ENCODE results near the gene NFYB.
"Not testable (repeated sequence)": the region's sequence is repeated elsewhere in the genome, so short reads cannot be mapped to it uniquely, and the experiment has no call there.

Gene NFYB

DNA sequence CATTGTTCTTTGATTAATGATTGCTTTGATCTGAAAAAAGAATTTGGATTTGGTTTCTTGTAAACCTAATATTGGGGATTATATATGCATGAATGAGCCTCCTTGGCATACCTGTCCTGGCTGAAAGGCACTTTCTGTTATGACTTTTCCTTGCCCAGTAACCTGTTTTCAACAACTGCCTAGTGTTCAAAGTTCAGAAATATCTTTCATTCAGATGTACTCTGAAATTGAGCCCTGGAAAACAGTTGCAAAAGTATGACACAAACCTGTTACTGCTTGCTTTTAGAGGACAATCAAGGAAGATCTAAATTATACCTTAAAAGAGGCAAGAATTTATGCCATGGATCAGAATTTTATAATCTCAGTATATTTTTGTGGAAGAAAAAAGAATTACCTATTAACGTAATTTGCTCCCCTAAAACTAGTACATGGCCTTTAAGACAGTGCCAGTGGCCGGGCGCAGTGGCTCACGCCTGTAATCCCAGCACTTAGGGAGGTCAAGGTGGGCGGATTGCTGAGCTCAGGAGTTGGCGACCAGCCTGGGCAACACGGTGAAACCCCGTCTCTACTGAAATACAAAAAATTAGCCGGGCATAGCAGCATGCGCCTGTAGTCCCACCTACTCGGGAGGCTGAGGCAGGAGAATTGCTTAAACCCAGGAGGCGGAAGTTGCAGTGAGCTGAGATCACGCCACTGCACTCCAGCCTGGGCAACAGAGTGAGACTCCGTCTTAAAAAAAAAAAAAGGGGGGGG is 23.0 kb downstream of the NFYB start:
- DNase-seq, result not testable (repeated sequence)

GRCh38 chr12:104109446-104110271 is 28.4 kb downstream of the NFYB start:
- DNase-seq, result no peak

- DNase-seq, result peak in 12 of 14 donors; percentile 15 to 80 (median 60)
Measured at GRCh38 chr12:104108755-104109445, 29.1 kb downstream of the NFYB start.

- DNase-seq, result no peak
Measured at GRCh38 chr12:104106965-104107364, 31.0 kb downstream of the NFYB start.

DNA sequence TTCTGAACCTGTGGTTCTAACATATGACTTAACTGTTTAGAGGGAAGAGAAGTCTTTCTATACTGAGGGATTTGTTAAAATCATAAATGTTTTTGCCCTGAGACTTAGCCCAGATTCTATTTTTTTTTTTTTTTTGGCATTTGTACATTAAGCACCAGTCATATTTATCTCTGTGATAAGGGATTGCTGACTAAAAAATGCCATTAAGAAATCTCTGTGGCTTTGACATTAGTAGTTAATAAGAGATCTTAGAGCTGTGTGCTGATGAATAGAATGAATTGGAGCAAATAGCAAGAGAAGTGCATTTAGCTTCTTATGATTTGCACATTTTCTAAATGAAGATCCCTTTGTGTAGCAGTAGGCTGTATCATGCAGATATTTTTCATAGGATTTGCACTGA is 32.5 kb downstream of the NFYB start:
- no peak for DNase-seq

DNA sequence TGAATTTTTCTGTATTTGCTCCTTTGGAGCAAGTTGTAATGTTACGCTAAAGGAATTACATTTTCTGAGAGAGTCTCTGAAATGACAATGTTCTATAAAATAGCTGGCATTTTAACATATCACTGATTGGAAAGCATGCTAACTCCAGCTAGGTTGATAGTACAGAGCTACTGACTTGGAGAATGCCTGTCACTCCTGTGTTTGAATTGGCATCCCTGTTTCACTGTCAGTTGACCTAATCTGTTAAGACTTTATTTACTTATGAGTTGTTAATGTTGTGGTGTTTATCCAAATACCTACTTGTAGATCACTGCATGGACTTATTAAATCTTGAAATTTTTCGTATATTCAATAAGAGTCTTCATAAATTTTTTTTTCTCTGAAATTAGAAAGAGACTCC is 40.1 kb downstream of the NFYB start:
- no peak for DNase-seq

GRCh38 chr12:104095289-104095688 is 42.7 kb downstream of the NFYB start:
- no peak for DNase-seq

GRCh38 chr12:104094284-104094683 is 43.7 kb downstream of the NFYB start:
- DNase-seq, result no peak

DNA sequence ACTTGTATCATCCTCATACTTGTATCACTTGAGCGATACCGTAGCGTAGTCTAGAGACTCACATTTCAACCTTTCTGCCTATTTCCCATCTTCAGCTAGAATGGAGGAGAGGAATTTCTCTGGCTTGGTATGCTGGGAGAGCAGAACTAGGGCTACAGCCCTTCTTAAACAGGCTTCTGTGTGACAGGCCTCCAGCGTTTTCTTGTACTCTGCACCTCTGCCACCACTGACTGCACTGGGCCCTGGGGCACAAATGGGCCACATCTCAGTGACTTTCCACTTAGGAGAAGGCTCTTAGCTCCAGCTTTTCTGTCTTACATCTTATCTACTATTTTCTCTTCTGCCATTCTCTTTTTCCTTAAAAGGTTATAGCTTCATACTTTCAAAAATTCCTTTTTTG is 46.9 kb downstream of the NFYB start:
- no peak for DNase-seq

- no peak for DNase-seq
Measured at GRCh38 chr12:104090685-104091084, 47.3 kb downstream of the NFYB start.

GRCh38 chr12:104083769-104084475 is 54.1 kb downstream of the NFYB start:
- DNase-seq, result no peak

GRCh38 chr12:104080764-104081163 is 57.2 kb downstream of the NFYB start:
- DNase-seq, result no peak

- no peak for DNase-seq
Measured at GRCh38 chr12:104079024-104079423, 59.0 kb downstream of the NFYB start.

DNA sequence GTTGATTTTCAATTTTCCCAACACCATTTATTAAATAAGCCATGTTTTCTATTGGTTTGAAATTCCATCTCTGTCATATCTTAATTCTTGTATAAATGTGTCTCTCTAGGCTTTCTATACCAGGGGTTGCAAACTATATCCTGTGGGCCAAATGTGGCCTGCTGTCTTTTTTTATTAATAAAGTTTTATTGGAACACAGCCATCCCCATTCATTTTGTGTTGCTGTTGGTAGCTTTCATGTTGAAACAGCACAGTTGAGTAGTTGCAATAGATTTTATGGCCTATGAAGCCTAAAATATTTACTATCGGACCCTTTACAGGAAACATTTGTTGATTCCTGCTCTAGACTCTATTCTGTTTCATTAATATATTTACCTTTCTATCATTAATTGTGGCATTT is 64.3 kb downstream of the NFYB start:
- no peak for DNase-seq

- no peak for DNase-seq
Measured at GRCh38 chr12:104072099-104072498, 65.9 kb downstream of the NFYB start.

All from C1 segment of cervical spinal cord (tissue), 14 donors.